ENCODE measurements around the gene SCAMP2.
"Not testable (repeated sequence)": the region's sequence is repeated elsewhere in the genome, so short reads cannot be mapped to it uniquely, and the experiment has no call there.

Gene SCAMP2

GRCh38 chr15:74889883-74890664, 16.9 kb upstream of the SCAMP2 start, which contains the start of gene MPI:
Gene MPI (plus strand): TSS chr15:74890042. CDS start chr15:74890074, 32 bp downstream.
- peak; percentile 95 for DNase-seq

- no peak for DNase-seq
These were observed 16.3 kb upstream of the SCAMP2 start for GRCh38 chr15:74889390-74889882.

DNA sequence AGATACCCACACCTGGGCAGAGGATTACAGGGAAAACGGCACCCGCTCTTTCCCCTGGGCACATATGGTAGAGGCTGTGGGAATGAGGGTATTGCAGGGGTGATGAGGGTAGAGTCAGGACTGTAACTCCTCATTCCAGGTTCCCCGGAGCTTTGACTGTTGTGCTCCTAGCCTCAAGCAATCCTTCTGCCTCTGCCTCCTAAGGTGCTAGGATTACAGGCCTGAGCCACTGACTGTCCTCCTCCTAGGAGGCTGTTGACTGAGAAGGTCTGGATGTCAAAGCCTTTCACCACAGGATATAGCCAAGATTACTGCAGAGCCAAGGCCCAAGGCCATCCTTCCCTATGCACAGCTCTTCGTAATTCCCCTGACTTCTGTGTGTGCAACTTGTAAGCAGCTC, 15.6 kb upstream of the SCAMP2 start:
- DNase-seq: no peak

- not testable (repeated sequence) for DNase-seq
These were observed 14.5 kb upstream of the SCAMP2 start for GRCh38 chr15:74887537-74888193.

DNA sequence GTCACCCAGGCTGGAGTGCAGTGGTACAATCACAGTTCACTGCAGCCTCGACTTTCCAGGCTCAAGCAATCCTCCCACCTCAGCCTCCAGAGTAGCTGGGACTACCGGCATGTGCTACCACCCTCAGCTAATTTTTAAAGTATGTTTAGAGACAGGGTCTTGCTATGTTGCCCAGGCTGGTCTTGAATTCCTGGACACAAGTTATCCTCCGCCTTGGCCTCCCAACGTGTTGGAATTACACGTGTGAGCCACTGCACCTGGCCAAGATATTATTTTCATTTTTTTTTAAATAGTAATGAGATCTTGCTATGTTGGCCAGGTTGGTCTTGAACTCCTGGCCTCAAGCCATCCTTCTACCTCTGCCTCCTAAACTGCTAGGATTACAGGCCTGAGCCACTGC, 12.3 kb upstream of the SCAMP2 start:
- DNase-seq: no peak

DNA sequence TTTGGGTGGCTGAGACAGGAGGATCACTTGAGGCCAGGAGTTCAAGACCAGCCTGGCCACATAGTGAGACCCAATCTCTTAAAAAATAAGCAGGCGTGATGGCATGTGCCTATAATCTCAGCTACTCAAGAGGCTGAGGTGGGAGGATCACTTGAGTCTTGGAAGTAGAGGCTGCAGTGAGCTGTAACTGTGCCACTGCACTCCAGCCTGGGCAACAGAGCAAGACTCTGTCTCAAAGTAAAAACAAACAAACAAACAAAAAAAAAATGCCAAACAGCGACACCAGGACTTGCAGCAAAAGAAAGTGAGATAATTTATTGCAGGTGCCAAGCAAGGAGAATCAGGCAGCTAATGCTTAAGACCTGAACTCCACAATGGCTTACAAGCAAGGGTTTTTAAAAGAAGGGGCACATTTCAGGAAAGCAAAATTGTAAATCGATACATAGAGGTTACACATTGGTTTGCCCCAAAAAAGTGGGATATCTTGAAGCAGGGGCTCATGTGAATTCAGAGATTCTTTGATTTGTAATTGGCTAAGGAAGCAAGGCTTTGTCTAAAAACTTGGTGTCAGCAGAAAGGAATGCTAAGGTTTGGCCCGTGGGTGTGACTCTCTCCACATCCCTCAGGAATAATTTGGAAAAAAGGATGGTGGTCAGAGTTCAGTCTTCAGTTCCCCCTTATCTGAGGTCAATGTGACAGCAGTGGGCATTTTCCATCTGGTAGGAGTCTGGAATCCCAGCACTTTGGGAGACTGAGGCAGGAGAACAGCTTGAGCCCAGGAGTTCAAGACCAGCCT, 11.5 kb upstream of the SCAMP2 start:
- no peak for DNase-seq

DNA sequence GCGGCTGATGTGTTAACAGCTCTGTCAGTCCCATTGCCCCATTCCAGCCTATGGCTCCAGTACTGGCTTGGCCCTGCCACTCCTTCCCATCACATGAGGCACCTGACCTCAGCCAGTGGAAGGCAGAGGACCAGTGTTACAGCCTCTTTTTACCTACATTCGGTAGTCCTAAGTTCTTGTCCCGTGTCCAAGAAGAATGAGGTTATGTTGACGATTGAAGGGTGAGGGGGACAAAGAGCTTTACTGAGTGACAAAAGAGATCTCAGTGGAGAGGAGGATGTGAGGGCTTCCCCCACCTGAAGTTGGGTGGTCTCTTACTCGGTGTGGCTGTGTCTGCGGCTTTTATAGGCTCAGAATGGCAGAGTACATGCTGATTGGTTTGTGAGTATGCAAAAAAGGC, 9.4 kb upstream of the SCAMP2 start:
- DNase-seq: no peak

GRCh38 chr15:74878273-74878672, 5.1 kb upstream of the SCAMP2 start:
- no peak for DNase-seq

- peak; percentile 69 for DNase-seq
These were observed 725 bp upstream of the SCAMP2 start for GRCh38 chr15:74873756-74874424.

DNA sequence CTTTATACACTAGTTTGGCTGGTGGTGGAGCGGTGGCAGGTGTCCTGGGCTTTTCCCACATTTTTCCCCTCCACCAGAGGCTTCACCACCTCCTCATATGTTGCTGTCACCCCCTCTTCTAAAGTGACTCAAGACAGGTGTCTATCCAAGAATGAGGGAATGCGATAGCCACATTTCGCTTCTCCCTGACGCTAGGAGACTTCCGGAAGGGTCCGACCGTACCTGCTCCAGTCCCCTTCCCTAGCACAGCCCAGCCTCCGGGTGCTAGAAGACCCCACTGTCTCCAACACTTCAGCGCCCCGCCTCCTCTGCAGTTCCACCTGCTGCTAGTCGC, 496 bp downstream of the SCAMP2 start:
- no peak for DNase-seq

DNA sequence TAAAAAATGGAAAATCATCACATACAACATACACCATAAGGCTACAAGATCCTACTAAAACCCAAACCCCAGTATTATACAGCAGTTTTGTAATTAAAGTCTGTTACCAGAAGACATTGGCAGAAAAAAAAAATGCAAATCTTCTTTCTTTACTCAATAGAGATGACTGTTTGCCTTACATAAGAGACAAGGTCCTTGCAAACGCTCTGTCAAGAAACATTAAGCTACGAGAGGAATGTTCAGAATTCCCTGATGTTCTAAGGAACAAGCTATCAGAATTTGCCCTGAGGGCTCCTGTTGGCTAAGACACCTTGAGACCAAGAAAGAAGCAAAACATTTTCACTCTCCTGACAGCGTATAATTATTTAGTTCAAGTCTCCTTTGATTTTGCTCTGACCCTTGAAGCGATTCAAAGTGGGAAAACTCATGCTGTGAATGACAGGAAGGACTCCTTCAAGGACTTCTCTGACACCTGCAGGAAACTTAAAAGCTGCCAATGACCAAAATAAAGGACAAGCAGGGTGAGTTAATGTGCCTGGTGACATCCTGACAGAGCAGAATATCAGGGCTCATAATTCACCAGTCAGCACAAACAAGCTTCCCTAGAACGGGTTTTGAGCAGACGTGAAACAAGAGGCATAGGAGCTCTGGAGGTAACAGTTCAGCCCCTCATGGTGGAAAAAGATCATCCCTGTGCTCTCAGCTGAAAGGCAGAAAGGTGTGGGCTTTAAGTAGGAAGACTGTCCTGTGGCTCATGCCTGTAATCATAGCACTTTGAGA, 2.5 kb downstream of the SCAMP2 start:
- no peak for DNase-seq

DNA sequence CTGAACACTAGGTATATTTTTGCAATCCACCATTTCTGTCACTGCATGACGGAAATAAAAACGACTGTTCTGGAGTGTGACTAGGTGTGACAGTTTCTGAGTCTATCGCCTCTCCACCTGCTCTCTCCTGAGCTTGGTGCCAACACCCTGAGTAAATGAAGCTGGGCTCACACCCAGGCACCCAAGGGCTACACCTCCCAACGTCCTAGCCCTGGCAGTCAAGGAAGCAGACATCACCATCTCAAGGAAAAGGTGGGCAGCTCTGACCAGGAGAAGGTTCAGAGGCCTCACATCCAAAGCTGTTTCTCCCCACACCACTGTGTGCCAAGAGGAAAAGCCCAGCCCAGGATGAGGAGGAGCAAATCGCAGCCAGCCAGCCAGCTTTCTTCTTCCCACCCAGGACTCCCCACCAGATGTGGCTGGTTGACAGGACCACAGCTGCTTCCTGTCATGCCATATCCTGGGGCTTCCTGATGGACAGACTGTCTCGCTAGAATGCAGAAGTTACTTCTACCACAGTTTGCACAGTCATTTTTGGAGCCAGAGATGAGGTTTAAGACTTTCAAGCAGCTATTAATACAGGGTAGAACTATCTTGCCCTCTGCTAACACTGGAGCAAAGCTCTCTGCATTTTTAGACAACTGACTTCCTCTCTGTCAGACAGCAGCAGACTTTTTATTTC, 3.3 kb downstream of the SCAMP2 start:
- peak; percentile 71 for DNase-seq

- no peak for DNase-seq
These were observed 3.8 kb downstream of the SCAMP2 start for GRCh38 chr15:74869372-74869725.

- DNase-seq: no peak
These were observed 5.1 kb downstream of the SCAMP2 start for GRCh38 chr15:74868059-74868458.

DNA sequence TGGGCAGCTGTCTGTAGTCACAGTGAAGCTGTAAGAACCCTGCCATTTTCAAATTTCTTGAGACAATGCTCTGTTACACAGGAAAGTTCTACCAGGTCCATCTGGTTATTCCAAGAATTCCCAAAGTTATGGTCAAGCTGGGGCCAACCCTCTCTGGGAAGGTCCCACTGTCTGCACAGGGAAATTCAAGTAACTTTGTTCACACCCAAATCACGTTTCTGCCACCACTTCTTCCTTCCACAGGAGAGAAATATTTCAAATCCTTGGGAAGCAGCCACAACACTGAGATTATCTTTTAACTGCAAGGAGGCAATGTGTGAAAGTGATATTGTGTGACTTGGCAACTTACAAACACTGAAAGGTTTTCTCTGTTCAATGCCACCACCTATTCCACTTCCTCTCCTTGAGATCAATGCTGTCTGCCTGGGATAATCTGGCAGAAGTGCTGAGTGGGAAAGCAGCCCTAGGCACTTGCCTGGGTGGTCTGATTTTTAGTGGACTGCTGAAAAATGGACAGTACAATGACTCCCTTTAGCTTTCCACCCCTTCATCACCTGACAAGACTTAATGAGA, 5.6 kb downstream of the SCAMP2 start:
- no peak for DNase-seq

- no peak for DNase-seq
These were observed 7.1 kb downstream of the SCAMP2 start for GRCh38 chr15:74866090-74866489.

DNA sequence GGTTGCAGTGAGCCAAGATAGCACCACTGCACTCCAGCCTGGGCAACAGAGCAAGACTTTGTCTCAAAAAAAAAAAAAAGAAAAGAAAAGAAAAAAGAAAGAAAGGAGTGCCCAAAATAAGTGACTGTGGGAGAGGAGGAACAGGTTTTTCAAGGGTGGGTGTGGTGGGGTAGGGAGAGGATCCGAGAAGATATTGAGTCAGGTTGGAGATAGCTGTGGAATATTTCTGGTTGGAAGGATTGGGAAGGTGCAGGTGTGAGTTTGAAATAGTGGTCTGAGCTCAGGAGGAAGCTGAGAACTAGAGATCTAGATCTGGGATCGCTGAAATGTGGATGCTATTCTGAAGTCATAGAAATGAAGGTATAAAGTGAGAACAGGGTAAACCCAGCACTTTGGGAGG, 7.8 kb downstream of the SCAMP2 start:
- DNase-seq: no peak

- DNase-seq: no peak
These were observed 8.9 kb downstream of the SCAMP2 start for GRCh38 chr15:74864296-74864695.

DNA sequence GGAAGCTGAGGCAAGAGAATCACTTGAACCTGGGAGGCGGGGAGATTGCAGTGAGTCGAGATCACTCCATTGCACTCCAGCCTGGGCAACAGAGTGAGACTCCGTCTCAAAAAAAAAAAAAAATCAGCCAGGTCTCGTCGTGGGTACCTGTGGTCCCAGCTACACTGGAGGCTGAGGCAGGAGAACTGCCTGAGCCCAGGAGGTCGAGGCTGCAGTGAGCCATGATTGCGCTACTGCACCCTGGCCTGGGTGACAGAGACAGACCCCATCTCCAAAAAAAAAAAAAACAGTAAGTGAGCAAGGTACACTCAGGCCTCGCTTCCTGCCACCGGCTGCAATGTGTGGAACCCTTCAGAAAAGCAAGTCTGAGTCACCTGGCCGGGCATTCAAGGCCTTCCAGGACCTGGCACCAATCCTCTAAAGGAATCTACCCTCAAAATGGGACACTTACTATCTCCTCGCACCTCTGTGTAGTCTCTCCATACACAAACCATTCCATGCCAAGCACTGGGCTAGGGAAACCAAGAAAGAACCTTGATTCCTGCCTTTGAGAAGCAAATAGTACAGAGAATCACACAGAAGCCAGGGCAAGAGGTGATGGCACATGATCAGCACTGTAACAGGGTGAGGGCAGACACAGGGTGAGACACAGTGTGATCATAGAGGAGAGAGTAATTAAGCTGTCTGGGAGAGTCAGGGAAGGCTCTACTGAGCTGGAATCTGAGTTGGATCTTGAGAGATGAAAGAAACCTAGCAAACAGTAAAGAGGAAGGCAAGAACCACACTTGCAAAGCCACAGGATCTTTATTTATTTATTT, 9.7 kb downstream of the SCAMP2 start:
- DNase-seq: no peak

- no peak for DNase-seq
These were observed 14.8 kb downstream of the SCAMP2 start for GRCh38 chr15:74858369-74858740.

Data from activated effector memory CD4-positive, alpha-beta T cell treated with anti-CD3 and anti-CD28 coated beads, Interleukin-2, amount 50 U/mL, for 16 hours (primary cell).